Neuronal stem cell (in vitro differentiated cells): Measurements from ENCODE around the gene APC2.

ENCODE experiments used
- DNase-seq: peaks from one replicate; pipeline ENCODE4 v3.0.0-alpha.2; 2013; ENCODE audit warnings: low spot score
- H2AFZ ChIP-seq: one replicate; pipeline ENCODE4 v1.6.1; 2013; ENCODE audit warnings: mild to moderate bottlenecking, low read length, inconsistent platforms
- H2AK5ac ChIP-seq: 2 replicates; pipeline ENCODE4 v1.6.1; 2013; ENCODE audit warnings: low read depth, mild to moderate bottlenecking, inconsistent platforms, low read length, moderate library complexity, mixed read lengths
- H2BK120ac ChIP-seq: 2 replicates; pipeline ENCODE4 v1.6.1; 2013; ENCODE audit warnings: low read depth, mild to moderate bottlenecking, inconsistent platforms, low read length, moderate library complexity, mixed read lengths
- H2BK12ac ChIP-seq: one replicate; pipeline ENCODE4 v1.6.1; 2013; ENCODE audit warnings: low read length, inconsistent platforms
- H2BK15ac ChIP-seq: 2 replicates; pipeline ENCODE4 v1.6.1; 2013; ENCODE audit warnings: mild to moderate bottlenecking, low read length, inconsistent platforms, mixed read lengths
- H2BK5ac ChIP-seq: one replicate; pipeline ENCODE4 v1.6.1; 2013; ENCODE audit warnings: inconsistent platforms, mild to moderate bottlenecking, low read length, moderate library complexity
- H3K14ac ChIP-seq: one replicate; pipeline ENCODE4 v1.6.1; 2013; ENCODE audit warnings: low read length, inconsistent platforms
- H3K18ac ChIP-seq: 2 replicates; pipeline ENCODE4 v1.6.1; 2013; ENCODE audit warnings: low read length, inconsistent platforms
- H3K23ac ChIP-seq: 2 replicates; pipeline ENCODE4 v1.6.1; 2013; ENCODE audit warnings: low read depth, mild to moderate bottlenecking, mixed read lengths, low read length, inconsistent platforms; ENCODE audit not compliant: poor library complexity
- H3K27ac ChIP-seq: replicated peaks from 3 replicates; pipeline ENCODE4 v1.5.1; 2013; ENCODE audit warnings: low read length, inconsistent platforms
- H3K27me3 ChIP-seq, 3 experiments: 2 replicates each; pipeline ENCODE4 v1.6.1; 2013; ENCODE audit warnings: low read length in 3 of 3, mild to moderate bottlenecking in 2 of 3, inconsistent platforms in 1 of 3, low read depth in 1 of 3, mixed read lengths in 1 of 3, moderate library complexity in 1 of 3; ENCODE audit not compliant: control insufficient read depth in 3 of 3, insufficient read depth in 3 of 3
- H3K36me3 ChIP-seq, 2 donors: replicated peaks in 1 of 2; 2 replicates each; pipeline ENCODE4 v1.6.1; 2013; ENCODE audit warnings: low read length in 2 of 2; ENCODE audit not compliant: control insufficient read depth in 2 of 2, insufficient read depth in 2 of 2
- H3K4ac ChIP-seq: 2 replicates; pipeline ENCODE4 v1.6.1; 2013; ENCODE audit warnings: inconsistent platforms, mild to moderate bottlenecking, low read length, moderate library complexity
- H3K4me1 ChIP-seq, 2 donors: 1 replicate in 1 of 2; 2 replicates in 1 of 2; pipeline ENCODE4 v1.6.1; 2013; ENCODE audit warnings: low read length in 2 of 2, low read depth in 1 of 2; ENCODE audit not compliant: control insufficient read depth in 2 of 2, insufficient read depth in 1 of 2
- H3K4me2 ChIP-seq: one replicate; pipeline ENCODE4 v1.6.1; 2013; ENCODE audit warnings: mild to moderate bottlenecking, low read length, inconsistent platforms; ENCODE audit not compliant: insufficient read depth, poor library complexity, severe bottlenecking
- H3K4me3 ChIP-seq, 2 donors: 2 replicates each; pipeline ENCODE4 v1.5.1; 2013; ENCODE audit warnings: low read length in 2 of 2, mild to moderate bottlenecking in 2 of 2, inconsistent platforms in 1 of 2, moderate library complexity in 1 of 2
- H3K79me1 ChIP-seq: one replicate; pipeline ENCODE4 v1.6.1; 2013; ENCODE audit warnings: low read depth, mild to moderate bottlenecking, inconsistent platforms, low read length, moderate library complexity
- H3K9ac ChIP-seq: one replicate; pipeline ENCODE4 v1.6.1; 2013; ENCODE audit warnings: mild to moderate bottlenecking, low read depth, low read length, inconsistent platforms; ENCODE audit not compliant: poor library complexity
- H3K9me3 ChIP-seq, 2 donors: replicated peaks in 1 of 2; 2 replicates each; pipeline versions ENCODE3 to v1.6.1; 2013; ENCODE audit warnings: low read length in 2 of 2, mild to moderate bottlenecking in 2 of 2, inconsistent platforms in 1 of 2, low read depth in 1 of 2, mixed read lengths in 1 of 2, moderate library complexity in 1 of 2; ENCODE audit not compliant: control insufficient read depth in 2 of 2, insufficient read depth in 1 of 2
- H4K8ac ChIP-seq: one replicate; pipeline ENCODE4 v1.6.1; 2013; ENCODE audit warnings: low read depth, mild to moderate bottlenecking, inconsistent platforms, low read length, moderate library complexity
- H4K91ac ChIP-seq: one replicate; pipeline ENCODE4 v1.6.1; 2013; ENCODE audit warnings: low read length, low read depth, mild to moderate bottlenecking, inconsistent platforms; ENCODE audit not compliant: poor library complexity
- WGBS, 2 donors: extraction: QIAGEN DNeasy Blood & Tissue Kit; methylation state at CpG; one replicate each; pipeline ENCODE4 v1.1.7; 2013; ENCODE audit warnings: missing lambda C conversion rate in 2 of 2, mixed read lengths in 1 of 2; ENCODE audit not compliant: insufficient read length in 2 of 2, insufficient replicate concordance in 1 of 2; ENCODE audit errors: extremely low coverage in 2 of 2; 5-methylcytosine and 5-hydroxymethylcytosine counted together

APC2 gene

GRCh38 chr19:1470305-1471009 is 20.5 kb downstream of the APC2 start:
- peaks cover 0 to 45% of the 10 kb centered on the region in 2 donors for H3K36me3 ChIP-seq
- peak overlapping the region; percentile 85 for H3K23ac ChIP-seq
- H3K18ac ChIP-seq = peak overlapping the region; percentile 97
- peak overlapping the region; percentile 78 for H3K27ac ChIP-seq
- peaks cover 0 to 63% (median 45%) of the 10 kb centered on the region in 3 experiments for H3K27me3 ChIP-seq
- peak overlapping the region; percentile 92 for H2AK5ac ChIP-seq
- H2BK5ac ChIP-seq = peak overlapping the region; percentile 21
- H2BK120ac ChIP-seq = peak overlapping the region; percentile 61
- H2AFZ ChIP-seq = no peak overlapping the region
- no peak overlapping the region for H2BK12ac ChIP-seq
- no peak overlapping the region for H4K8ac ChIP-seq
- no CpG with 5 or more reads among the region's 67 CpGs for WGBS, 2 donors
- no peak overlapping the region for H4K91ac ChIP-seq
- peak overlapping the region; percentile 94 for H3K4me2 ChIP-seq
- peaks cover 7 to 27% of the 10 kb centered on the region in 2 donors for H3K4me1 ChIP-seq
- peak overlapping the region; percentile 38 for H3K14ac ChIP-seq
- peak overlapping the region; percentile 85 for H2BK15ac ChIP-seq
- H3K4ac ChIP-seq = peak overlapping the region; percentile 84
- peak overlapping the region; percentile 77 for H3K9ac ChIP-seq
- peaks cover 0 to 9% of the 10 kb centered on the region in 2 donors for H3K9me3 ChIP-seq
- H3K79me1 ChIP-seq = peaks cover 26% of the 10 kb centered on the region
- peak overlapping the region in 1 of 2 donors; percentile 71 for H3K4me3 ChIP-seq
- DNase-seq = peak; percentile 83

GRCh38 chr19:1471010-1471514 is 21.1 kb downstream of the APC2 start:
- no peak overlapping the region for H3K14ac ChIP-seq
- no peak overlapping the region for H4K91ac ChIP-seq
- peaks cover 0 to 7% of the 10 kb centered on the region in 2 donors for H3K9me3 ChIP-seq
- WGBS, 2 donors = no CpG with 5 or more reads among the region's 28 CpGs
- no peak overlapping the region for H4K8ac ChIP-seq
- peak overlapping the region in 1 of 2 donors; percentile 71 for H3K4me3 ChIP-seq
- peak; percentile 74 for DNase-seq
- H3K79me1 ChIP-seq = peaks cover 23% of the 10 kb centered on the region
- H3K23ac ChIP-seq = peak overlapping the region; percentile 17
- H3K4ac ChIP-seq = no peak overlapping the region
- H3K18ac ChIP-seq = peak overlapping the region; percentile 87
- peaks cover 7 to 27% of the 10 kb centered on the region in 2 donors for H3K4me1 ChIP-seq
- H2AFZ ChIP-seq = no peak overlapping the region
- peak overlapping the region; percentile 86 for H2AK5ac ChIP-seq
- H2BK15ac ChIP-seq = no peak overlapping the region
- peak overlapping the region; percentile 78 for H3K27ac ChIP-seq
- H2BK5ac ChIP-seq = peak overlapping the region; percentile 21
- peaks cover 0 to 57% (median 39%) of the 10 kb centered on the region in 3 experiments for H3K27me3 ChIP-seq
- no peak overlapping the region for H2BK12ac ChIP-seq
- H3K36me3 ChIP-seq = peaks cover 0 to 45% of the 10 kb centered on the region in 2 donors
- H3K9ac ChIP-seq = peak overlapping the region; percentile 87
- H2BK120ac ChIP-seq = peak overlapping the region; percentile 54
- peak overlapping the region; percentile 94 for H3K4me2 ChIP-seq

GRCh38 chr19:1471515-1472160 is 21.7 kb downstream of the APC2 start:
- DNase-seq = no peak
- peaks cover 2 to 45% of the 10 kb centered on the region in 2 donors for H3K36me3 ChIP-seq
- H2AFZ ChIP-seq = no peak overlapping the region
- peaks cover 26% of the 10 kb centered on the region for H3K79me1 ChIP-seq
- peak overlapping the region; percentile 76 for H3K4ac ChIP-seq
- peaks cover 7 to 26% of the 10 kb centered on the region in 2 donors for H3K4me1 ChIP-seq
- H2BK5ac ChIP-seq = peak overlapping the region; percentile 21
- H3K14ac ChIP-seq = peak overlapping the region; percentile 85
- peaks cover 0 to 5% of the 10 kb centered on the region in 2 donors for H3K9me3 ChIP-seq
- no peak overlapping the region for H4K91ac ChIP-seq
- peak overlapping the region; percentile 87 for H3K9ac ChIP-seq
- peak overlapping the region; percentile 86 for H2AK5ac ChIP-seq
- no CpG with 5 or more reads among the region's 24 CpGs for WGBS, 2 donors
- peak overlapping the region; percentile 80 for H2BK12ac ChIP-seq
- no peak overlapping the region for H3K27ac ChIP-seq
- peak overlapping the region; percentile 74 for H4K8ac ChIP-seq
- peak overlapping the region; percentile 94 for H3K4me2 ChIP-seq
- H2BK120ac ChIP-seq = peak overlapping the region; percentile 54
- H3K23ac ChIP-seq = peak overlapping the region; percentile 94
- peak overlapping the region; percentile 62 for H2BK15ac ChIP-seq
- no peak overlapping the region for H3K4me3 ChIP-seq
- peak overlapping the region; percentile 87 for H3K18ac ChIP-seq
- H3K27me3 ChIP-seq = peaks cover 0 to 52% (median 34%) of the 10 kb centered on the region in 3 experiments
